A549 treated with CORT108297 at 1 μM for 4 hours (cell line): ENCODE data around the gene ALOX15. TPM values are rescaled to one million over a fixed set of nuclear protein-coding genes. Genes with fewer than 3 reads are reported as not detected.

Experiments
- total RNA-seq: library from RNA; stranded (reverse); fragments of 200-300 nt; extraction: Qiagen RNA extraction; gene quantifications from 5 replicates; pipeline ENCODE4 v1.2.3, GENCODE V29; 2022

Gene ALOX15
- 0.06 to 0.20 TPM (median 0.12 TPM) in 5 replicates for total RNA-seq

GRCh38 chr17:4641297-4642195, at the start of gene ALOX15:
TSS of gene ALOX15 (minus strand) at chr17:4641678. CDS start at chr17:4641651, 27 bp downstream.

GRCh38 chr17:4584101-4584916, 57.2 kb downstream of the ALOX15 start, which contains the start of gene SMTNL2:
TSS of gene SMTNL2 (plus strand) at chr17:4584529. CDS start at chr17:4584606, 77 bp downstream.

Other genes with a start within 250 kb of the ALOX15 start
- 0.06 to 0.23 TPM (median 0.07 TPM) in 3 of 5 replicates, not detected in the others for gene SPNS3, start 207.7 kb downstream of the ALOX15 start, total RNA-seq
- gene SPNS2, start 142.8 kb downstream of the ALOX15 start, total RNA-seq = 7.3 to 14.4 TPM (median 12.0 TPM) in 5 replicates
- 89.4 to 115 TPM (median 113 TPM) in 5 replicates for gene MYBBP1A, start 86.3 kb downstream of the ALOX15 start, total RNA-seq
- gene GGT6, start 81.1 kb downstream of the ALOX15 start, total RNA-seq = not detected in 5 replicates
- 0.36 to 0.87 TPM (median 0.57 TPM) in 5 replicates for gene SMTNL2, start 57.1 kb downstream of the ALOX15 start, total RNA-seq
- gene PELP1, start 62.5 kb upstream of the ALOX15 start, total RNA-seq = 62.4 to 80.2 TPM (median 79.2 TPM) in 5 replicates
- gene ARRB2, start 69.0 kb upstream of the ALOX15 start, total RNA-seq = 49.6 to 68.0 TPM (median 61.1 TPM) in 5 replicates
- 41.0 to 45.6 TPM (median 43.0 TPM) in 5 replicates for gene MED11, start 89.8 kb upstream of the ALOX15 start, total RNA-seq
- gene ZMYND15, start 98.2 kb upstream of the ALOX15 start, total RNA-seq = 0.24 to 0.91 TPM (median 0.52 TPM) in 5 replicates
- gene CXCL16, start 98.2 kb upstream of the ALOX15 start, total RNA-seq = 15.4 to 19.5 TPM (median 18.5 TPM) in 5 replicates
- gene TM4SF5, start 130.2 kb upstream of the ALOX15 start, total RNA-seq = 0.51 to 1.2 TPM (median 0.90 TPM) in 5 replicates
- 0.43 to 1.5 TPM (median 0.96 TPM) in 5 replicates for gene VMO1, start 144.7 kb upstream of the ALOX15 start, total RNA-seq
- 0.07 TPM in 1 of 5 replicates, not detected in the others for gene GLTPD2, start 147.3 kb upstream of the ALOX15 start, total RNA-seq
- 464 to 503 TPM (median 498 TPM) in 5 replicates for gene PSMB6, start 154.5 kb upstream of the ALOX15 start, total RNA-seq
- 19.1 to 29.3 TPM (median 26.6 TPM) in 5 replicates for gene PLD2, start 165.5 kb upstream of the ALOX15 start, total RNA-seq
- gene MINK1, start 191.7 kb upstream of the ALOX15 start, total RNA-seq = 48.2 to 67.7 TPM (median 63.4 TPM) in 5 replicates